Muscle of leg (tissue), 11 donors: ENCODE data around the gene HLA-DQB1. TPM values are rescaled to one million over a fixed set of nuclear protein-coding genes. Genes with fewer than 3 reads are reported as not detected.
A peak's percentile ranks its signal among the peaks of the same experiment; 100 is the strongest.

Experiments used
- DNase-seq: peaks from one replicate; pipeline ENCODE4 v3.0.0; 2013
- H3K27ac ChIP-seq: one replicate; pipeline ENCODE4 v1.5.1; 2013; ENCODE audit warnings: mild to moderate bottlenecking, low read length, control low read depth
- H3K27me3 ChIP-seq: one replicate; pipeline ENCODE4 v1.6.1; 2013; ENCODE audit warnings: low read length; ENCODE audit not compliant: control insufficient read depth, insufficient read depth
- H3K36me3 ChIP-seq: one replicate; pipeline ENCODE4 v1.6.1; 2013; ENCODE audit warnings: low read length; ENCODE audit not compliant: control insufficient read depth, insufficient read depth
- H3K4me1 ChIP-seq: one replicate; pipeline ENCODE4 v1.6.1; 2013; ENCODE audit warnings: low read length; ENCODE audit not compliant: control insufficient read depth, insufficient read depth
- H3K4me3 ChIP-seq: one replicate; pipeline ENCODE4 v1.5.1; 2013; ENCODE audit warnings: low read length, control low read depth
- H3K9me3 ChIP-seq: replicated peaks from 2 replicates; pipeline ENCODE4 v1.6.1; 2013; ENCODE audit warnings: low read depth, low read length; ENCODE audit not compliant: control insufficient read depth
- WGBS: methylation state at CpG from one replicate; pipeline ENCODE4 v1.1.5; 2013; ENCODE audit warnings: missing lambda C conversion rate; ENCODE audit not compliant: insufficient coverage; 5-methylcytosine and 5-hydroxymethylcytosine counted together
- polyA plus RNA-seq, 8 donors: library from polyadenylated mRNA; unstranded; fragments of 120-200 nt; gene quantifications; one replicate each; pipeline versions ENCODE4 v1.2.1 to v1.2.3, GENCODE V29; 2013; ENCODE audit warnings: inconsistent platforms in 1 of 8, low replicate concordance in 1 of 8; ENCODE audit not compliant: insufficient read length in 8 of 8, insufficient read depth in 1 of 8
- total RNA-seq: library from RNA; stranded (reverse); fragments of 120-200 nt; gene quantifications from one replicate; pipeline ENCODE4 v1.2.4, GENCODE V29; 2013

Gene HLA-DQB1
- total and polyA plus RNA-seq, 9 donors: 0.37 to 5.0 (median 3.8) TPM

- H3K27ac ChIP-seq: no peak overlapping the region
- H3K36me3 ChIP-seq: no peaks in the 10 kb centered on the region
- peak; percentile 65 for DNase-seq
- no peaks in the 10 kb centered on the region for H3K4me1 ChIP-seq
- WGBS: 60% methylated on average over 1 of the region's 3 CpGs
- no peaks in the 10 kb centered on the region for H3K27me3 ChIP-seq
- H3K4me3 ChIP-seq: no peak overlapping the region
- H3K9me3 ChIP-seq: no peaks in the 10 kb centered on the region
Measured at GRCh38 chr6:32627831-32628230, 38.6 kb downstream of the HLA-DQB1 start.

- 0% methylated on average over 1 of the region's 3 CpGs for WGBS
- Histone ChIP-seq H3K27ac (no peak overlapping the region), H3K4me3 (no peak overlapping the region)
Measured at GRCh38 chr6:32627249-32627648, 39.2 kb downstream of the HLA-DQB1 start.

GRCh38 chr6:32625137-32625536 is 41.3 kb downstream of the HLA-DQB1 start:
- WGBS: 70% methylated on average over 2 of the region's 5 CpGs
- Histone ChIP-seq H3K27me3 (no peaks in the 10 kb centered on the region), H3K9me3 (no peaks in the 10 kb centered on the region)

More at GRCh38 chr6:32627249-32627648, 39.2 kb downstream of the HLA-DQB1 start:
- Histone ChIP-seq H3K4me1 (no peaks in the 10 kb centered on the region), H3K27me3 (no peaks in the 10 kb centered on the region), H3K36me3 (no peaks in the 10 kb centered on the region), H3K9me3 (no peaks in the 10 kb centered on the region)
- DNase-seq: no peak

GRCh38 chr6:32624565-32624964 is 41.9 kb downstream of the HLA-DQB1 start:
- H3K36me3 ChIP-seq: no peaks in the 10 kb centered on the region
- no peak for DNase-seq
- no CpG with 5 or more reads among the region's 3 CpGs for WGBS
- no peaks in the 10 kb centered on the region for H3K27me3 ChIP-seq
- no peak overlapping the region for H3K27ac ChIP-seq
- no peaks in the 10 kb centered on the region for H3K9me3 ChIP-seq
- no peak overlapping the region for H3K4me3 ChIP-seq
- no peaks in the 10 kb centered on the region for H3K4me1 ChIP-seq

More at GRCh38 chr6:32625137-32625536, 41.3 kb downstream of the HLA-DQB1 start:
- no peak for DNase-seq
- Histone ChIP-seq H3K27ac (no peak overlapping the region), H3K4me3 (no peak overlapping the region), H3K36me3 (no peaks in the 10 kb centered on the region), H3K4me1 (no peaks in the 10 kb centered on the region)

GRCh38 chr6:32623693-32624092 is 42.8 kb downstream of the HLA-DQB1 start:
- Histone ChIP-seq H3K4me3 (no peak overlapping the region), H3K36me3 (no peaks in the 10 kb centered on the region), H3K27me3 (no peaks in the 10 kb centered on the region), H3K27ac (no peak overlapping the region), H3K9me3 (no peaks in the 10 kb centered on the region), H3K4me1 (no peaks in the 10 kb centered on the region)
- DNase-seq: no peak

- no CpG with 5 or more reads among the region's 1 CpG for WGBS
- no peaks in the 10 kb centered on the region for H3K9me3 ChIP-seq
- H3K36me3 ChIP-seq: no peaks in the 10 kb centered on the region
- DNase-seq: peak; percentile 41
- H3K27ac ChIP-seq: no peak overlapping the region
- H3K27me3 ChIP-seq: no peaks in the 10 kb centered on the region
- no peak overlapping the region for H3K4me3 ChIP-seq
- H3K4me1 ChIP-seq: no peaks in the 10 kb centered on the region
Measured at GRCh38 chr6:32622545-32623401, 43.7 kb downstream of the HLA-DQB1 start.

GRCh38 chr6:32621372-32621771 is 45.1 kb downstream of the HLA-DQB1 start:
- H3K27me3 ChIP-seq: no peaks in the 10 kb centered on the region
- H3K9me3 ChIP-seq: no peaks in the 10 kb centered on the region
- no CpG with 5 or more reads among the region's 3 CpGs for WGBS
- no peaks in the 10 kb centered on the region for H3K36me3 ChIP-seq
- no peak for DNase-seq
- no peaks in the 10 kb centered on the region for H3K4me1 ChIP-seq
- H3K27ac ChIP-seq: no peak overlapping the region
- no peak overlapping the region for H3K4me3 ChIP-seq

GRCh38 chr6:32617751-32618150 is 48.7 kb downstream of the HLA-DQB1 start:
- DNase-seq: no peak
- Histone ChIP-seq H3K27me3 (peaks cover 2% of the 10 kb centered on the region), H3K4me1 (no peaks in the 10 kb centered on the region), H3K36me3 (no peaks in the 10 kb centered on the region), H3K4me3 (no peak overlapping the region), H3K9me3 (no peaks in the 10 kb centered on the region), H3K27ac (no peak overlapping the region)
- no CpG with 5 or more reads among the region's 1 CpG for WGBS

GRCh38 chr6:32615885-32616532 is 50.4 kb downstream of the HLA-DQB1 start:
- Histone ChIP-seq H3K4me1 (no peaks in the 10 kb centered on the region), H3K27ac (no peak overlapping the region), H3K36me3 (no peaks in the 10 kb centered on the region), H3K27me3 (peaks cover 2% of the 10 kb centered on the region), H3K9me3 (no peaks in the 10 kb centered on the region), H3K4me3 (no peak overlapping the region)
- DNase-seq: no peak
- WGBS: 50% methylated on average over 2 of the region's 3 CpGs

GRCh38 chr6:32614366-32615081 is 51.9 kb downstream of the HLA-DQB1 start:
- no peak for DNase-seq
- Histone ChIP-seq H3K4me3 (no peak overlapping the region), H3K4me1 (no peaks in the 10 kb centered on the region), H3K27ac (no peak overlapping the region), H3K27me3 (peaks cover 2% of the 10 kb centered on the region), H3K36me3 (no peaks in the 10 kb centered on the region), H3K9me3 (no peaks in the 10 kb centered on the region)
- no CpG with 5 or more reads among the region's 1 CpG for WGBS
